SK-N-SH (cell line): ENCODE data around the gene FCN3. TPM values are rescaled to one million over a fixed set of nuclear protein-coding genes. Genes with fewer than 3 reads are reported as not detected.

Experiments
- CTCF ChIA-PET: fragments of 300-600, 350-600 bp; formaldehyde crosslinking; extraction: SDS; loops from one replicate; lab custom pipeline; 2021; lab: Yijun Ruan, JAX
- POLR2A ChIA-PET: fragments of 350-600 bp; sonication (Branson Sonifier 250); formaldehyde crosslinking; extraction: SDS; loops from one replicate; lab custom pipeline; 2020; ENCODE audit warnings: antibody characterized with exemption, inconsistent platforms; lab: Yijun Ruan, JAX
- DNase-seq: peaks from one replicate; pipeline ENCODE4 v3.0.0; 2012
- H2AFZ ChIP-seq: fragments of 200-600 bp; sonication (generic); 2 replicates; pipeline ENCODE4 v1.8.1; 2016; ENCODE audit warnings: antibody characterized with exemption, mild to moderate bottlenecking, low read depth
- H3F3A ChIP-seq: fragments of 200-600 bp; sonication (generic); replicated peaks from 2 replicates; pipeline ENCODE3; 2016; ENCODE audit warnings: antibody characterized with exemption, mild to moderate bottlenecking; ENCODE audit not compliant: insufficient read depth
- H3K27ac ChIP-seq, 2 experiments: fragments of 200-500 bp in 1 of 2; fragments of 200-600 bp in 1 of 2; sonication (Bioruptor generic) in 1 of 2; sonication (generic), shearing (Covaris generic) in 1 of 2; 2 replicates each; pipeline versions ENCODE4 v1.5.1 to v1.6.1; 2014 to 2016; ENCODE audit warnings: low read depth in 2 of 2, inconsistent platforms in 1 of 2, low read length in 1 of 2, mild to moderate bottlenecking in 1 of 2, mixed read lengths in 1 of 2
- H3K27me3 ChIP-seq: fragments of 200-600 bp; sonication (generic), shearing (Covaris generic); 2 replicates; pipeline ENCODE4 v1.6.1; 2016; ENCODE audit warnings: mixed run types; ENCODE audit not compliant: insufficient read depth
- H3K36me3 ChIP-seq, 2 experiments: fragments of 200-500 bp in 1 of 2; fragments of 200-600 bp in 1 of 2; sonication (Bioruptor generic) in 1 of 2; sonication (generic) in 1 of 2; replicated peaks in 1 of 2; 2 replicates each; pipeline versions ENCODE3 to v1.5.1; 2014 to 2016; ENCODE audit warnings: low read length in 1 of 2, mild to moderate bottlenecking in 1 of 2; ENCODE audit not compliant: insufficient read depth in 2 of 2, control insufficient read depth in 1 of 2
- H3K4me1 ChIP-seq, 2 experiments: fragments of 200-500 bp in 1 of 2; fragments of 200-600 bp in 1 of 2; sonication (Bioruptor generic) in 1 of 2; sonication (generic), shearing (Covaris generic) in 1 of 2; 2 replicates each; pipeline versions ENCODE4 v1.5.1 to v1.6.1; 2014 to 2016; ENCODE audit warnings: low read depth in 1 of 2, low read length in 1 of 2, mixed run types in 1 of 2; ENCODE audit not compliant: insufficient read depth in 2 of 2, control insufficient read depth in 1 of 2
- H3K4me2 ChIP-seq: fragments of 200-600 bp; sonication (generic), shearing (Covaris generic); 2 replicates; pipeline ENCODE4 v1.6.1; 2017; ENCODE audit warnings: mixed run types
- H3K4me3 ChIP-seq, 2 experiments: fragments of 200-500 bp in 1 of 2; fragments of 200-600 bp in 1 of 2; sonication (Bioruptor generic) in 1 of 2; sonication (generic), shearing (Covaris generic) in 1 of 2; 2 replicates each; pipeline versions ENCODE4 v1.5.1 to v1.8.1; 2014 to 2016; ENCODE audit warnings: low read depth in 2 of 2, inconsistent platforms in 1 of 2, low read length in 1 of 2, mild to moderate bottlenecking in 1 of 2, mixed read lengths in 1 of 2, moderate library complexity in 1 of 2
- H3K79me2 ChIP-seq: fragments of 200-600 bp; sonication (generic); 2 replicates; pipeline ENCODE4 v1.8.1; 2017; ENCODE audit warnings: mild to moderate bottlenecking; ENCODE audit not compliant: insufficient read depth
- H3K9ac ChIP-seq: fragments of 200-600 bp; sonication (generic); 2 replicates; pipeline ENCODE4 v1.6.1; 2017; ENCODE audit warnings: mixed run types
- H3K9me2 ChIP-seq: fragments of 200-600 bp; sonication (generic); 2 replicates; pipeline ENCODE4 v1.6.1; 2017; ENCODE audit warnings: mixed run types
- H3K9me3 ChIP-seq: fragments of 200-600 bp; sonication (generic); 2 replicates; pipeline ENCODE4 v1.6.1; 2017; ENCODE audit warnings: mixed run types, mild to moderate bottlenecking, moderate library complexity
- H4K20me1 ChIP-seq: fragments of 200-600 bp; sonication (generic); 2 replicates; pipeline ENCODE4 v1.6.1; 2017; ENCODE audit warnings: mild to moderate bottlenecking, mixed run types; ENCODE audit not compliant: insufficient read depth
- CTCF ChIP-seq: fragments of 200-600 bp; sonication (generic); IDR thresholded peaks from 2 replicates; pipeline ENCODE4 v1.6.1; 2017; ENCODE audit warnings: antibody characterized with exemption, mild to moderate bottlenecking, moderate library complexity
- ELF1 ChIP-seq: IDR thresholded peaks from 2 replicates; pipeline ENCODE4 v1.4.0; 2012
- EP300 ChIP-seq, 2 experiments: IDR thresholded peaks; 2 replicates each; pipeline versions ENCODE4 v1.4.0 to v1.6.1; 2012; ENCODE audit warnings: borderline replicate concordance in 1 of 2, low read depth in 1 of 2, low read length in 1 of 2
- EZH2phosphoT487 ChIP-seq: fragments of 200-600 bp; sonication (generic); IDR thresholded peaks from 2 replicates; pipeline ENCODE4 v1.6.1; 2017; ENCODE audit warnings: low read depth, mixed run types, mild to moderate bottlenecking, antibody characterized with exemption, moderate library complexity, borderline replicate concordance
- FOSL2 ChIP-seq: IDR thresholded peaks from 2 replicates; pipeline ENCODE4 v1.4.0; 2012; ENCODE audit warnings: low read depth, mild to moderate bottlenecking, moderate library complexity, borderline replicate concordance
- FOXM1 ChIP-seq: IDR thresholded peaks from 2 replicates; pipeline ENCODE4 v1.4.0; 2012; ENCODE audit warnings: low read depth, mild to moderate bottlenecking
- MXI1 ChIP-seq: IDR thresholded peaks from 2 replicates; pipeline ENCODE4 v1.6.1; 2012; ENCODE audit warnings: mild to moderate bottlenecking, low read depth, low read length, improper control_type of control experiment
- NRF1 ChIP-seq: IDR thresholded peaks from 2 replicates; pipeline ENCODE4 v1.6.1; 2012; ENCODE audit warnings: low read depth, mild to moderate bottlenecking, low read length
- PBX3 ChIP-seq: IDR thresholded peaks from 2 replicates; pipeline ENCODE4; 2012
- RAD21 ChIP-seq: IDR thresholded peaks from 2 replicates; pipeline ENCODE4 v1.6.1; 2012; ENCODE audit warnings: mild to moderate bottlenecking, low read length
- RCOR1 ChIP-seq: fragments of 150-350 bp; IDR thresholded peaks from 2 replicates; pipeline ENCODE4 v1.6.1; 2017; ENCODE audit warnings: antibody characterized with exemption, low read length
- RFX5 ChIP-seq: IDR thresholded peaks from 2 replicates; pipeline ENCODE4 v1.6.1; 2012; ENCODE audit warnings: mild to moderate bottlenecking, improper control_type of control experiment, low read length
- SMC3 ChIP-seq: IDR thresholded peaks from 2 replicates; pipeline ENCODE4 v1.6.1; 2012; ENCODE audit warnings: low read depth, low read length, improper control_type of control experiment
- TAF1 ChIP-seq: IDR thresholded peaks from 2 replicates; pipeline ENCODE4 v1.6.1; 2012; ENCODE audit warnings: low read depth, mild to moderate bottlenecking, low read length, moderate library complexity, borderline replicate concordance
- TCF12 ChIP-seq: IDR thresholded peaks from 2 replicates; pipeline ENCODE4 v1.4.0; 2012
- TEAD4 ChIP-seq: IDR thresholded peaks from 2 replicates; pipeline ENCODE4 v1.4.0; 2012; ENCODE audit warnings: mild to moderate bottlenecking, borderline replicate concordance; ENCODE audit not compliant: insufficient read depth
- USF1 ChIP-seq: IDR thresholded peaks from 2 replicates; pipeline ENCODE4 v1.4.0; 2012; ENCODE audit warnings: low read depth, borderline replicate concordance
- USF2 ChIP-seq: fragments of 150-350 bp; IDR thresholded peaks from 2 replicates; pipeline ENCODE4 v1.6.1; 2017; ENCODE audit warnings: antibody characterized with exemption, low read length, low read depth, borderline replicate concordance
- WGBS: methylation state at CpG from one replicate; pipeline ENCODE4 v1.1.6; 2017; ENCODE audit warnings: low lambda C conversion rate; 5-methylcytosine and 5-hydroxymethylcytosine counted together
- polyA plus RNA-seq, 3 experiments: library from polyadenylated mRNA; depleted of rRNA; stranded (reverse); fragments of >200 nt; gene quantifications; 2 replicates each; pipeline ENCODE4 v1.2.3, GENCODE V29; 2012

Gene FCN3
- polyA plus RNA-seq, 1 of the 3 experiments (the other 2 are of a cell fraction), result not detected

- TF ChIP-seq RFX5, result no peak
- TF ChIP-seq MXI1, result no peak
- no peak for TF ChIP-seq TAF1
- TF ChIP-seq ELF1, result no peak
- TF ChIP-seq USF2, result no peak
- TF ChIP-seq USF1, result no peak
- no peak for TF ChIP-seq EP300 (IDR thresholded peaks at IDR 0.05; ENCODE audit: borderline replicate concordance in 1 of 2, low read depth in 1 of 2, low read length in 1 of 2)
- no peak for TF ChIP-seq RCOR1
- no peak for TF ChIP-seq SMC3
- TF ChIP-seq FOSL2, result no peak
- TF ChIP-seq, all 33 proteins: peak for 0
- Histone ChIP-seq H3F3A (no peaks in the 10 kb centered on the region), H4K20me1 (no peaks in the 10 kb centered on the region), H2AFZ (no peak overlapping the region), H3K9me3 (no peaks in the 10 kb centered on the region), H3K27ac (no peak overlapping the region), H3K9me2 (no peaks in the 10 kb centered on the region), H3K79me2 (no peaks in the 10 kb centered on the region), H3K9ac (no peak overlapping the region), H3K36me3 (peaks cover 4 to 5% of the 10 kb centered on the region in 2 experiments), H3K4me3 (no peak overlapping the region), H3K4me1 (peaks cover 0 to 15% of the 10 kb centered on the region in 2 experiments; a peak in 1 of 4 replicates), H3K27me3 (no peaks in the 10 kb centered on the region), H3K4me2 (no peak overlapping the region)
- ChIA-PET CTCF (interaction anchor here (1.2 to 12.3 kb wide), 8 partner anchors 9 to 55 kb away, joined by 4 to 219 read pairs (median 4); partner anchors contain the start of gene MAP3K6), POLR2A (interaction anchor here (0.6 to 1.4 kb wide), 2 partner anchors 12 to 258 kb away, joined by 3 to 4 read pairs; no protein-coding TSS in a partner anchor)
- DNase-seq, result no peak
- 100% methylated on average over 1 of the region's 3 CpGs for WGBS
These were observed 21.0 kb downstream of the FCN3 start for GRCh38 chr1:27353629-27354028.

GRCh38 chr1:27353166-27353565, 21.5 kb downstream of the FCN3 start:
- no peaks in the 10 kb centered on the region for H3K27me3 ChIP-seq
- 100% methylated on average over 1 of the region's 13 CpGs for WGBS
- CTCF ChIA-PET, result interaction anchor here (1.2 to 12.3 kb wide), 7 partner anchors 9 to 54 kb away, joined by 4 to 219 read pairs (median 5); partner anchors contain the start of gene MAP3K6
- no peak overlapping the region for H3K4me2 ChIP-seq
- H3K4me3 ChIP-seq, result no peak overlapping the region
- TF ChIP-seq RAD21, result no peak
- TF ChIP-seq TEAD4, result no peak
- TF ChIP-seq USF1, result no peak
- TF ChIP-seq ELF1, result no peak
- no peak for TF ChIP-seq EZH2phosphoT487
- TF ChIP-seq MXI1, result no peak
- TF ChIP-seq FOSL2, result no peak
- no peak for TF ChIP-seq NRF1
- TF ChIP-seq SMC3, result no peak
- TF ChIP-seq TCF12, result no peak
- no peak for TF ChIP-seq FOXM1
- no peak for TF ChIP-seq TAF1
- TF ChIP-seq CTCF, result no peak
- TF ChIP-seq PBX3, result no peak
- H3F3A ChIP-seq, result no peaks in the 10 kb centered on the region
- peaks cover 4 to 5% of the 10 kb centered on the region in 2 experiments for H3K36me3 ChIP-seq
- H2AFZ ChIP-seq, result no peak overlapping the region
- H3K9ac ChIP-seq, result no peak overlapping the region
- H3K9me3 ChIP-seq, result no peaks in the 10 kb centered on the region
- no peaks in the 10 kb centered on the region for H3K79me2 ChIP-seq
- H4K20me1 ChIP-seq, result no peaks in the 10 kb centered on the region
- no peaks in the 10 kb centered on the region for H3K9me2 ChIP-seq
- POLR2A ChIA-PET, result interaction anchor here (1.4 kb wide), 1 partner anchor 12 kb away, joined by 4 read pairs; no protein-coding TSS in a partner anchor
- DNase-seq, result no peak
- no peak overlapping the region for H3K27ac ChIP-seq
- peaks cover 0 to 15% of the 10 kb centered on the region in 2 experiments; a peak in 1 of 4 replicates for H3K4me1 ChIP-seq
